ENCODE data around the gene LRP2.

LRP2 gene

GRCh38 chr2:169173876-169174275, 188.5 kb downstream of the LRP2 start:
- TF ChIP-seq MAX (IDR thresholded peaks at IDR 0.05) (no peak), ZBTB7A (IDR thresholded peaks at IDR 0.05; ENCODE audit: low read depth) (no peak), TAF1 (IDR thresholded peaks at IDR 0.05; ENCODE audit: low read depth) (no peak), CREB1 (IDR thresholded peaks at IDR 0.05; ENCODE audit: low read depth) (no peak), REST (IDR thresholded peaks at IDR 0.05; ENCODE audit: low read depth) (no peak), RAD21 (IDR thresholded peaks at IDR 0.05; ENCODE audit: low read depth) (no peak), EGR1 (IDR thresholded peaks at IDR 0.05) (no peak), TCF12 (IDR thresholded peaks at IDR 0.05; ENCODE audit: low read depth) (no peak), NFIC (IDR thresholded peaks at IDR 0.05) (no peak)

GRCh38 chr2:169172914-169173313, 189.4 kb downstream of the LRP2 start:
- TF ChIP-seq YY1 (IDR thresholded peaks at IDR 0.05; ENCODE audit: low read depth) = no peak
- TF ChIP-seq CEBPB (IDR thresholded peaks at IDR 0.05) = no peak
- TF ChIP-seq REST (IDR thresholded peaks at IDR 0.05; ENCODE audit: low read depth) = no peak
- TF ChIP-seq TEAD4 (IDR thresholded peaks at IDR 0.05) = no peak
- TF ChIP-seq ZBTB7A (IDR thresholded peaks at IDR 0.05; ENCODE audit: low read depth) = no peak
- no peak for TF ChIP-seq RAD21 (IDR thresholded peaks at IDR 0.05; ENCODE audit: low read depth)
- no peak for TF ChIP-seq FOXM1 (IDR thresholded peaks at IDR 0.05; ENCODE audit: borderline replicate concordance, low read depth)

- no peak for TF ChIP-seq TEAD4 (IDR thresholded peaks at IDR 0.05)
- no peak for TF ChIP-seq REST (IDR thresholded peaks at IDR 0.05; ENCODE audit: low read depth)
- TF ChIP-seq ZBTB7A (IDR thresholded peaks at IDR 0.05; ENCODE audit: low read depth) = no peak
- no peak for TF ChIP-seq EGR1 (IDR thresholded peaks at IDR 0.05)
- no peak for TF ChIP-seq TCF12 (IDR thresholded peaks at IDR 0.05; ENCODE audit: low read depth)
- TF ChIP-seq EP300 (IDR thresholded peaks at IDR 0.05; ENCODE audit: borderline replicate concordance) = no peak
- TF ChIP-seq CEBPB (IDR thresholded peaks at IDR 0.05) = no peak
- TF ChIP-seq FOXM1 (IDR thresholded peaks at IDR 0.05; ENCODE audit: borderline replicate concordance, low read depth) = no peak
- TF ChIP-seq TAF1 (IDR thresholded peaks at IDR 0.05; ENCODE audit: low read depth) = no peak
- TF ChIP-seq RAD21 (IDR thresholded peaks at IDR 0.05; ENCODE audit: low read depth) = no peak
- no peak for TF ChIP-seq YY1 (IDR thresholded peaks at IDR 0.05; ENCODE audit: low read depth)
- TF ChIP-seq USF1 (IDR thresholded peaks at IDR 0.05) = no peak
- TF ChIP-seq CREB1 (IDR thresholded peaks at IDR 0.05; ENCODE audit: low read depth) = no peak
These were observed 190.1 kb downstream of the LRP2 start for GRCh38 chr2:169172151-169172735.

GRCh38 chr2:169165791-169166190, 196.5 kb downstream of the LRP2 start:
- no peak for TF ChIP-seq NFIC (IDR thresholded peaks at IDR 0.05)
- TF ChIP-seq EP300 (IDR thresholded peaks at IDR 0.05; ENCODE audit: borderline replicate concordance) = no peak
- no peak for TF ChIP-seq FOXM1 (IDR thresholded peaks at IDR 0.05; ENCODE audit: borderline replicate concordance, low read depth)
- TF ChIP-seq REST (IDR thresholded peaks at IDR 0.05; ENCODE audit: low read depth) = no peak

Data from Ishikawa (cell line).